Heart right ventricle (tissue), 16 donors: ENCODE results near the gene ANXA6. TPM values are rescaled to one million over a fixed set of nuclear protein-coding genes. Genes with fewer than 3 reads are reported as not detected.
"Not testable (repeated sequence)": the region's sequence is repeated elsewhere in the genome, so short reads cannot be mapped to it uniquely, and the experiment has no call there.

Experiments
- ATAC-seq, 8 donors: fragments of 200-7000 bp; cut with Tn5 transposase; one replicate each; pipeline ENCODE4 v1.9.1; 2020; ENCODE audit warnings: mild to moderate bottlenecking in 8 of 8, moderate library complexity in 8 of 8, moderate number of reproducible peaks in 1 of 8
- DNase-seq, 2 donors: peaks; one replicate each; pipeline ENCODE4 v3.0.0-alpha.2; 2020
- H3K27ac ChIP-seq, 10 donors: fragments of 200-600 bp; sonication (generic) in 2 of 10; one replicate each; pipeline versions ENCODE4 v1.5.0 to v1.8.0; 2020 to 2022; ENCODE audit warnings: mild to moderate bottlenecking in 3 of 10
- H3K27me3 ChIP-seq, 7 donors: fragments of 200-600 bp; one replicate each; pipeline ENCODE4 v1.8.0; 2021 to 2022; ENCODE audit warnings: mild to moderate bottlenecking in 2 of 7
- H3K36me3 ChIP-seq, 9 donors: fragments of 200-600 bp; sonication (generic) in 1 of 9; one replicate each; pipeline versions ENCODE4 v1.5.0 to v1.8.0; 2020 to 2022; ENCODE audit warnings: mild to moderate bottlenecking in 2 of 9
- H3K4me1 ChIP-seq, 9 donors: fragments of 200-600 bp; sonication (generic) in 1 of 9; one replicate each; pipeline versions ENCODE4 v1.5.0 to v1.8.0; 2020 to 2022; ENCODE audit warnings: mild to moderate bottlenecking in 4 of 9
- H3K4me3 ChIP-seq, 10 donors: fragments of 200-600 bp; sonication (generic) in 2 of 10; one replicate each; pipeline versions ENCODE4 v1.5.0 to v1.8.0; 2020 to 2022; ENCODE audit warnings: mild to moderate bottlenecking in 7 of 10, moderate library complexity in 2 of 10
- H3K9me3 ChIP-seq, 11 donors: fragments of 200-600 bp in 10 of 11; sonication (generic) in 2 of 11; one replicate each; pipeline versions ENCODE4 v1.5.0 to v1.8.0; 2013 to 2022; ENCODE audit warnings: mild to moderate bottlenecking in 2 of 11, control low read depth in 1 of 11, moderate library complexity in 1 of 11
- CTCF ChIP-seq, 9 donors: fragments of 200-600 bp; sonication (generic) in 2 of 9; IDR thresholded peaks; one replicate each; pipeline versions ENCODE4 v1.5.0 to v1.8.0; 2021 to 2022; ENCODE audit warnings: antibody characterized with exemption in 9 of 9, mild to moderate bottlenecking in 5 of 9, moderate library complexity in 1 of 9
- WGBS, 2 donors: extraction: QIAGEN DNeasy Blood & Tissue Kit; methylation state at CpG; one replicate each; pipeline ENCODE4 v1.1.7; 2013; ENCODE audit warnings: inconsistent platforms in 1 of 2; 5-methylcytosine and 5-hydroxymethylcytosine counted together
- intact Hi-C, 10 donors: fragments of 100-400 bp; cut with DNase I; formaldehyde crosslinking; loops; one replicate each; pipeline versions ENCODE4 v1.11.1 to v1.14.2; 2022
- polyA plus RNA-seq, 2 donors: library from polyadenylated mRNA; stranded (reverse); fragments of 200-250 nt; gene quantifications; one replicate each; pipeline ENCODE4 v1.2.3, GENCODE V29; 2013
- total RNA-seq, 10 donors: library from RNA; stranded (reverse); fragmentation: NEBNext Ultra II Directional in 3 of 10; extraction: Animal tissue kit (Norgen Biotek cat#: 25700) in 3 of 10; gene quantifications; one replicate each; pipeline versions ENCODE4 v1.2.1 to v1.2.4, GENCODE V29; 2021 to 2023
- donor health status: Arrhythmogenic right ventricular cardiomyopathy.
- donor health status: ischemic (EF 13 %, LVEDD 7.1; RV severe dilation, severe dysfunction).
- donor health status: healthy with polysubstance abuse.
- donor health status: DM: no; HTN: yes; CAD: no.
- donor health status: DM: no; HTN: no; CAD: no.
- donor health status: ischemic (EF 25% LVEDD 6.9; RV normal size, moderate dysfunction).
- donor health status: ischemic (EF 25% LVEDD 5.7; RV mildly dilated, moderate dysfunction).
- donor health status: healthy.
- donor health status: DM: yes; HTN: yes; CAD: no.
- donor health status: Ischemic cardiomyopathy.
- donor health status: ischemic (EF 35%, LVEDD 5.7; RV mildly dilated, moderate dysfunction).
- donor health status: nonischemic (EF 11% LVEDD 7.7; RV severe dilation, severe dysfunction).
- donor health status: DM: yes; HTN: yes; CAD: no.
- donor health status: PGD.
- donor health status: ischemic (EF 29% LVEDD 5.4; RV normal size, mild dysfunction).
- donor health status: nonischemic (EF 23%, LVEDD 6.1; RV moderate dilation, normal function).

The ANXA6 gene
- total and polyA plus RNA-seq, 12 donors: 137 to 275 (median 218) TPM

DNA sequence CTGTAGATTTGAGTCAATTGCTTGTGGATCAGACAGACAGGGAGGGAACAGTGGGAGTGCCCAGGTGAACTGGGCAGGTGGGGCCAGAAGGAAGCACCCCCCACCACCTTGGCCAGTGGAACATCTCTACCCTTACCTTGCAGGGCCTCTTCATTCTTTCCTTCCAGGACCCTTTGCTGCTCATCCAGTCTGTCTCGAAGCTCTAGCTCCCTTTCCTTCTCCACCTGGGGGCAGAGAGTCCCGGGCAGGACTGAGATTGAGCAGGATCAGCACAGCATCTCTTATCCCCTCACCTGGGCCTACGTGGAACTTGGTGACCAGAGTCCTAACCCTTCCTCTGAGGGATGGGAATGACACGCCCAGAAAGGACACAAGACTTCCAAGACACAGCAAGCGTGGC is 41.3 kb upstream of the ANXA6 start:
- peaks cover 0 to 78% (median 23%) of the 10 kb centered on the region in 9 donors for H3K36me3 ChIP-seq
- ATAC-seq (no peak), DNase-seq (no peak)
- H3K4me1 ChIP-seq: peaks cover 0 to 37% (median 9%) of the 10 kb centered on the region in 9 donors
- no peaks in the 10 kb centered on the region for H3K27me3 ChIP-seq
- H3K9me3 ChIP-seq: no peaks in the 10 kb centered on the region
- TF ChIP-seq CTCF (IDR thresholded peaks at IDR 0.05): no peak
- WGBS, 2 donors: 87 to 91% methylated on average over 5 of the region's 5 CpGs
- H3K4me3 ChIP-seq: no peak overlapping the region
- intact Hi-C loops: no loop called here
- no peak overlapping the region for H3K27ac ChIP-seq

GRCh38 chr5:151197291-151197600 is 39.7 kb upstream of the ANXA6 start:
- H3K27me3 ChIP-seq, intact Hi-C loops, H3K4me3 ChIP-seq, ATAC-seq, DNase-seq: not testable (repeated sequence)
- Histone ChIP-seq H3K36me3 (peaks cover 0 to 89% (median 23%) of the 10 kb centered on the region in 9 donors), H3K27ac (peak overlapping the region in 3 of 10 donors; percentile 15 to 51 (median 43)), H3K4me1 (peaks cover 0 to 26% (median 0%) of the 10 kb centered on the region in 9 donors), H3K9me3 (peaks cover 0 to 11% (median 0%) of the 10 kb centered on the region in 11 donors)
- WGBS, 2 donors: 92 to 94% methylated on average over 9 of the region's 9 CpGs

DNA sequence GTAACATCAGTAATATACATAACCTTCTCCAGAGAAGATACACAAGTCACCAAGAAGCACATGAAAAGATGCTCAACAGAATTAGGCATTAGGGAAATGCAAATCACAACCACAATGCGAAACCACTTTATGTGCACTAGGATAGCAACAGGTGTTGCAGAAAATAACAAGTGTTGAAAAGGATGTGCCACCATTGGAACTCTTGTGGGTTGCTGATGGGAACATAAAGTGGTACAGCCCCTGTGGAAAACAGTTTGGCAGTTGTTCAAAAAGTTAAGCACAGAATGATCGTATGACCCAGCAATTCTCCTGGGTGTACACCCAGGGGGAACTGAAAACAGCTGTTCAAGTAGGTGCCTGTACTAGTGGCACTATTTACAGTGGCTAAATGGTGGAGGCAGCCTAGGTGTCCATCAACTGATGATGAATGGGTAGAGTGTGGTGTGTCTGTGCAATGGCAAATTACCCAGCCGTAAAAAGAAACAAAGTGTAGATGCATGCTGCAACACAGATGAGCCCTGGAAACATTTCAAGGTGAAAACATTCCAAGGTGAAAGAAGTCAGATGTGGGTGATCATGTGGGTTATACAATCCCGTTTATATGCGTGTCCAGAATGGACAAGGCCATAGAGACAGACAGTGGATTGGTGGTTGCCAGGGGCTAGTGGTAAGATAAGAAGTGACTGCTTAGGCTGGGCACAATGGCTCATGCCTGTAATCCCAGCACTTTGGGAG is 39.1 kb upstream of the ANXA6 start:
- H3K4me1 ChIP-seq: peaks cover 0 to 24% (median 0%) of the 10 kb centered on the region in 9 donors
- H3K27ac ChIP-seq: peak overlapping the region in 3 of 10 donors; percentile 15 to 51 (median 43)
- WGBS, 2 donors: 57 to 61% methylated on average over 5 of the region's 5 CpGs
- ATAC-seq (peak in 4 of 8 donors; percentile 11 to 59 (median 54)), DNase-seq (no peak)
- no peak overlapping the region for H3K4me3 ChIP-seq
- intact Hi-C loops: no loop called here
- H3K27me3 ChIP-seq: no peaks in the 10 kb centered on the region
- H3K9me3 ChIP-seq: peaks cover 0 to 15% (median 0%) of the 10 kb centered on the region in 11 donors
- no peak for TF ChIP-seq CTCF (IDR thresholded peaks at IDR 0.05)
- H3K36me3 ChIP-seq: peaks cover 0 to 86% (median 23%) of the 10 kb centered on the region in 9 donors

GRCh38 chr5:151195622-151196021 is 38.0 kb upstream of the ANXA6 start:
- Histone ChIP-seq H3K9me3 (peaks cover 0 to 26% (median 0%) of the 10 kb centered on the region in 11 donors), H3K36me3 (peaks cover 0 to 75% (median 18%) of the 10 kb centered on the region in 9 donors), H3K27ac (peak overlapping the region in 1 of 10 donors; percentile 43), H3K27me3 (no peaks in the 10 kb centered on the region), H3K4me3 (no peak overlapping the region), H3K4me1 (peaks cover 0 to 30% (median 0%) of the 10 kb centered on the region in 9 donors)
- DNase-seq (no peak), ATAC-seq (peak in 1 of 8 donors; percentile 41)
- WGBS, 2 donors: 90 to 92% methylated on average over 5 of the region's 5 CpGs
- no peak for TF ChIP-seq CTCF (IDR thresholded peaks at IDR 0.05)
- intact Hi-C loops: no loop called here

DNA sequence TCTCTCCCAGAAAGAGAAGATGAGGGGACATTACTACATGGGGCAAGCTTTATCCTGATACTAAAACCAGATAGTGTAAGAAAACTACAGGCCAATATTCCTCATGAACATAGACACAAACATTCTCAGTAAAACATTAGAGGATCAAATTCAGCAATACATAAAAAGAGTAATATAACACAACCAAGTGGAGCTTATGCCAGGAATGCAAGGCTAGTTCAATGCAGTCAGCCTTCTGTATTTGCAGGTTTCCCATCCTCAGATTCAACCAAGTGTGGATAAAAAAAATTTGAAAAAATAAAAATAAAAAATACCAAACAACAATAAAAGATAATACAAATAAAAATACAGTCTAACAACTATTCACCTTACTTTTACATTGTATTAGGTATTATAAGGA is 35.0 kb upstream of the ANXA6 start:
- intact Hi-C loops: no loop called here
- peaks cover 0 to 30% (median 0%) of the 10 kb centered on the region in 9 donors for H3K4me1 ChIP-seq
- peaks cover 0 to 69% (median 12%) of the 10 kb centered on the region in 9 donors for H3K36me3 ChIP-seq
- DNase-seq (no peak), ATAC-seq (no peak)
- no peak for TF ChIP-seq CTCF (IDR thresholded peaks at IDR 0.05)
- H3K9me3 ChIP-seq: peaks cover 0 to 43% (median 7%) of the 10 kb centered on the region in 11 donors
- no peak overlapping the region for H3K27ac ChIP-seq
- H3K4me3 ChIP-seq: no peak overlapping the region
- no peaks in the 10 kb centered on the region for H3K27me3 ChIP-seq
